Measurements from ENCODE around the gene RUNX1. TPM values are rescaled to one million over a fixed set of nuclear protein-coding genes. Genes with fewer than 3 reads are reported as not detected.

RUNX1 gene
- total RNA-seq, 1 experiment from 2014 or later = 0.52 TPM

- no TSS peak for BruUV-seq (replicated peaks)
These were observed 212.8 kb downstream of the RUNX1 start for GRCh38 chr21:34836103-34836932.

GRCh38 chr21:34835526-34835925, 213.6 kb downstream of the RUNX1 start:
- POLR2A ChIA-PET (ENCODE audit: low non-redundant PET) = no interaction called here

More at GRCh38 chr21:34836103-34836932, 212.8 kb downstream of the RUNX1 start:
- Histone ChIP-seq H3K36me3 (ENCODE audit: insufficient read depth, low read length, poor library complexity, severe bottlenecking) (no peaks in the 10 kb centered on the region), H3K4me1 (ENCODE audit: insufficient read depth, low read length, poor library complexity, severe bottlenecking) (no peaks in the 10 kb centered on the region), H3K27me3 (replicated peaks; ENCODE audit: insufficient read depth, low read depth, low read length, poor library complexity) (peaks cover 13% of the 10 kb centered on the region), H3K9me3 (ENCODE audit: low read depth, low read length, poor library complexity, severe bottlenecking) (no peaks in the 10 kb centered on the region), H3K4me3 (ENCODE audit: low read depth, low read length, poor library complexity, severe bottlenecking) (no peak overlapping the region), H3K27ac (ENCODE audit: low read depth, low read length, poor library complexity, severe bottlenecking) (no peak overlapping the region)
- TF ChIP-seq EZH2 (IDR thresholded peaks at IDR 0.05; ENCODE audit: borderline replicate concordance, low read depth, low read length, poor library complexity, severe bottlenecking) = no peak
- TF ChIP-seq, protein P1, sequence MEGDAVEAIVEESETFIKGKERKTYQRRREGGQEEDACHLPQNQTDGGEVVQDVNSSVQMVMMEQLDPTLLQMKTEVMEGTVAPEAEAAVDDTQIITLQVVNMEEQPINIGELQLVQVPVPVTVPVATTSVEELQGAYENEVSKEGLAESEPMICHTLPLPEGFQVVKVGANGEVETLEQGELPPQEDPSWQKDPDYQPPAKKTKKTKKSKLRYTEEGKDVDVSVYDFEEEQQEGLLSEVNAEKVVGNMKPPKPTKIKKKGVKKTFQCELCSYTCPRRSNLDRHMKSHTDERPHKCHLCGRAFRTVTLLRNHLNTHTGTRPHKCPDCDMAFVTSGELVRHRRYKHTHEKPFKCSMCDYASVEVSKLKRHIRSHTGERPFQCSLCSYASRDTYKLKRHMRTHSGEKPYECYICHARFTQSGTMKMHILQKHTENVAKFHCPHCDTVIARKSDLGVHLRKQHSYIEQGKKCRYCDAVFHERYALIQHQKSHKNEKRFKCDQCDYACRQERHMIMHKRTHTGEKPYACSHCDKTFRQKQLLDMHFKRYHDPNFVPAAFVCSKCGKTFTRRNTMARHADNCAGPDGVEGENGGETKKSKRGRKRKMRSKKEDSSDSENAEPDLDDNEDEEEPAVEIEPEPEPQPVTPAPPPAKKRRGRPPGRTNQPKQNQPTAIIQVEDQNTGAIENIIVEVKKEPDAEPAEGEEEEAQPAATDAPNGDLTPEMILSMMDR (conservative IDR thresholded peaks at IDR 0.05; ENCODE audit: low read depth, low read length) = no peak
- CTCF ChIA-PET = no interaction called here
- POLR2A ChIA-PET (ENCODE audit: low non-redundant PET) = no interaction called here
- intact Hi-C loops (cut with micrococcal nuclease; ENCODE audit: unreplicated experiment) = no loop called here
- no peak for DNase-seq (ENCODE audit: low spot score)

DNA sequence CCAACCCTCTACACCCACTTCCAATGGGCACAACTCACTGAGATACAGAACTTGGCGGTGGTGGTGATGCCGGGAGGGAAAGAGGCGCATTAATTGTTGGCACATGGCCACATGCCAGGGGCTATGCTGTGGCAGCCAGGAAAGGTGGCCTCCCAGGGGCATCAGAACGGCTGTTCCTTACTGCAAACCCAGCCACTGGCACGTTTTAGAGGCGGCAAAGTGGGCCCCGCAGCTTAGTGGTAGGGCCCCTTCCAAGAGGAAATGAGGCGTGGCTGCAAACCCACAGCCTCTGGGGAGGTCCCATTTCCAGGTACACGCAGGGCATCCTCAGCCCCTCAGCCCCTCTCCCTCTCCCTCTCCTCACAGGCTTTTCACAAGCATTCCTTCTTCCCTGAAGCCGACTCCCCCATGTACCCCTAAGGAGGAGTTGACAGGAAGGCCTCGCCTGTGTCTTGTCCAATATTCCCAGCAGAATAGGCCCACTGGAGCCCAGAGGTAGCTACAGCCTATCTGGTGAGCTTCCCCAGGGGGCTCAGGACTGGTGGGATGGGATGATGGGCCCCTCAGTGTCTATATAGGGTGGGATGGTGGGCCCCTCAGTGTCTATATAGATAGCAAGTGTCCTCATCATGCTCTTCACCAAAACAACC, 214.1 kb downstream of the RUNX1 start:
- CTCF ChIA-PET = no interaction called here
- no peak for TF ChIP-seq EZH2 (IDR thresholded peaks at IDR 0.05; ENCODE audit: borderline replicate concordance, low read depth, low read length, poor library complexity, severe bottlenecking)
- TF ChIP-seq, protein P1 (conservative IDR thresholded peaks at IDR 0.05; ENCODE audit: low read depth, low read length) = no peak

More at GRCh38 chr21:34835526-34835925, 213.6 kb downstream of the RUNX1 start:
- Histone ChIP-seq H3K27me3 (replicated peaks; ENCODE audit: insufficient read depth, low read depth, low read length, poor library complexity) (peaks cover 19% of the 10 kb centered on the region), H3K9me3 (ENCODE audit: low read depth, low read length, poor library complexity, severe bottlenecking) (no peaks in the 10 kb centered on the region), H3K27ac (ENCODE audit: low read depth, low read length, poor library complexity, severe bottlenecking) (no peak overlapping the region), H3K4me1 (ENCODE audit: insufficient read depth, low read length, poor library complexity, severe bottlenecking) (no peaks in the 10 kb centered on the region), H3K4me3 (ENCODE audit: low read depth, low read length, poor library complexity, severe bottlenecking) (no peak overlapping the region), H3K36me3 (ENCODE audit: insufficient read depth, low read length, poor library complexity, severe bottlenecking) (no peaks in the 10 kb centered on the region)
- CTCF ChIA-PET = no interaction called here
- DNase-seq (ENCODE audit: low spot score) = peak; percentile 28
- BruUV-seq (replicated peaks) = no TSS peak
- intact Hi-C loops (cut with micrococcal nuclease; ENCODE audit: unreplicated experiment) = no loop called here
- TF ChIP-seq, protein P1 (conservative IDR thresholded peaks at IDR 0.05; ENCODE audit: low read depth, low read length) = no peak
- TF ChIP-seq EZH2 (IDR thresholded peaks at IDR 0.05; ENCODE audit: borderline replicate concordance, low read depth, low read length, poor library complexity, severe bottlenecking) = no peak

More for the DNA sequence above, 214.1 kb downstream of the RUNX1 start:
- Histone ChIP-seq H3K9me3 (ENCODE audit: low read depth, low read length, poor library complexity, severe bottlenecking) (no peaks in the 10 kb centered on the region), H3K4me3 (ENCODE audit: low read depth, low read length, poor library complexity, severe bottlenecking) (no peak overlapping the region), H3K36me3 (ENCODE audit: insufficient read depth, low read length, poor library complexity, severe bottlenecking) (no peaks in the 10 kb centered on the region), H3K27me3 (replicated peaks; ENCODE audit: insufficient read depth, low read depth, low read length, poor library complexity) (peaks cover 21% of the 10 kb centered on the region), H3K4me1 (ENCODE audit: insufficient read depth, low read length, poor library complexity, severe bottlenecking) (no peaks in the 10 kb centered on the region), H3K27ac (ENCODE audit: low read depth, low read length, poor library complexity, severe bottlenecking) (no peak overlapping the region)
- BruUV-seq (replicated peaks) = no TSS peak
- POLR2A ChIA-PET (ENCODE audit: low non-redundant PET) = no interaction called here
- DNase-seq (ENCODE audit: low spot score) = no peak
- intact Hi-C loops (cut with micrococcal nuclease; ENCODE audit: unreplicated experiment) = no loop called here

Data from A673 (cell line).